Measurements from ENCODE around the gene COL10A1. TPM values are rescaled to one million over a fixed set of nuclear protein-coding genes. Genes with fewer than 3 reads are reported as not detected.

The COL10A1 gene
- total RNA-seq, 3 donors from 2014 or later, result 0.29 TPM; not detected in 2

DNA sequence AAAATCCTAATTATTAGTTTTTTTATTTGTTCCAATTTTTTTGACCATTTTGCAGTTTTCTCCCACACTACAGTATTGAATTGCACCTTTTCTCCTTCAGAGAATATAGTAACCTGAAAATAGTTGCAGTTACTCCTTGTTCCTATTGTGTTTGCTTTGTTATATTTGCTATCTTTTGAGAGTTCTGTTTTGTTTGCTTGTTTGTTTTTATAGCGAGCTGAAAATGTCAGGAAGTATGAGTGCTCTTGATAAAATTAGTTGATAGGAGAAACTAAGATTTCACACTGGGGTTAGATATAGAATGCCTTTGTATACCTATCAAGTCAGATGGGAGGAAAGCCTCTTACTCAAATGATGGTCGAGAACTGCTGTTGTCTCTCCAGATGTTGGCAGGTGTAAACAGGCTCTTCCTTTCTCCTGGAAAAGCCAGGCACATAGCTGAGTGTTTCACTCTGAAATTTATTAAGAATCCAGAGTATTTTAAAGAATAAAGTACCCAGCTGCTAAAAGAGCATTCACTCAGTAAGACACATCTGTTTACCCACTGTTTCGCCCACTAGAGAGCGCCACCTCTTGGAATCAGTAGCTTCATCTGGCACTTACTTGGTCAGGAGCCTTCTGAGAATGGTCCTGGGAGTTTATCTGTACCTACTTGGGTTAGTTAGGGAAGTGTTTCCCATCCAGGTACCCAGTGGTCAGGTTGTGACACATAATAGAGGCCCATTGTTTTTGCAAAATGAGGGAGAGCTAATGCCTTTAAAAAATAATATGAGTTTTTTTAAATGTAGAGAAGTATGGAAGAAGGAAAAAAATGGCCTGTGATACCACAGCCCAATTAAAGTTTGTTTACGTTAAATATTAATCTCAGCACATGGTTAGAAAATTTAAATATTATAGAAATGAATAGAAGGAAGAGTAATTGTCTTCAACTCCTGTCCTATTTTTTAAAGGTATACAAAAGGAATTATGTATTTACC is 14.1 kb downstream of the COL10A1 start:
- TF ChIP-seq CTCF (IDR thresholded peaks at IDR 0.05) (no peak), POLR2A (IDR thresholded peaks at IDR 0.05) (no peak), POLR2AphosphoS5 (IDR thresholded peaks at IDR 0.05) (no peak)
- DNase-seq (ENCODE audit: low spot score in 2 of 2), result no peak
- Histone ChIP-seq H3K9me3 (no peaks in the 10 kb centered on the region), H3K4me3 (no peak overlapping the region), H3K36me3 (no peaks in the 10 kb centered on the region), H3K4me1 (no peaks in the 10 kb centered on the region), H3K27me3 (no peaks in the 10 kb centered on the region), H3K27ac (no peak overlapping the region)
- intact Hi-C loops (cut with DNase I; ENCODE audit: low total_unique reads), result no loop called here

- Histone ChIP-seq H3K36me3 (no peaks in the 10 kb centered on the region), H3K4me1 (no peaks in the 10 kb centered on the region), H3K27me3 (no peaks in the 10 kb centered on the region), H3K4me3 (no peak overlapping the region), H3K9me3 (no peaks in the 10 kb centered on the region), H3K27ac (no peak overlapping the region)
- TF ChIP-seq CTCF (IDR thresholded peaks at IDR 0.05) (no peak), POLR2A (IDR thresholded peaks at IDR 0.05) (no peak), POLR2AphosphoS5 (IDR thresholded peaks at IDR 0.05) (no peak)
- no peak for DNase-seq (ENCODE audit: low spot score in 2 of 2)
- intact Hi-C loops (cut with DNase I; ENCODE audit: low total_unique reads), result no loop called here
Measured at GRCh38 chr6:116108836-116109235, 17.1 kb downstream of the COL10A1 start.

DNA sequence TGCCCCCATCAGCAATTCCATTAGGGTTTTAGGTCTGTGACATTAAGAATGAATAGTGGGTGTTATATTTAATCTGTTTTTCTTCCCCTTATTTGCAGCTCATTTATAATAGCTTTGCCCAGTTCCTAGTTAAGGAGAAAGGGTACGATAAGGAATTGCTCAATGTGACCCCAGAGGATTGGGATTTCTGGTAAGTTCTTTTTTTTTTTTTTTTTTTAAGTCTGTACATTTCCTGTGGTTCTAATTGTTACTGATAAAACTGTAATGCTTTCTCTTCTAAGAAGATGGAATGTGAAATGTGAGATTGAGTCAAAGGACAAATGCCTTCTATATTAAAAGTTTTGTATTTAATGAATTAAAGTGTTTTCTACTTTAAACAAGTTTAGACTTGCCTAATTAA is 19.8 kb downstream of the COL10A1 start:
- intact Hi-C loops (cut with DNase I; ENCODE audit: low total_unique reads), result no loop called here
- no peaks in the 10 kb centered on the region for H3K36me3 ChIP-seq
- no peaks in the 10 kb centered on the region for H3K27me3 ChIP-seq
- peaks cover 0 to 10% of the 10 kb centered on the region in 2 donors for H3K4me1 ChIP-seq
- no peak for DNase-seq (ENCODE audit: low spot score in 2 of 2)
- TF ChIP-seq POLR2A (IDR thresholded peaks at IDR 0.05), result no peak
- no peak for TF ChIP-seq CTCF (IDR thresholded peaks at IDR 0.05)
- no peak for TF ChIP-seq POLR2AphosphoS5 (IDR thresholded peaks at IDR 0.05)
- H3K9me3 ChIP-seq, result no peaks in the 10 kb centered on the region
- peak overlapping the region in 1 of 2 donors; percentile 21 for H3K27ac ChIP-seq
- H3K4me3 ChIP-seq, result no peak overlapping the region

GRCh38 chr6:116105247-116105646 is 20.7 kb downstream of the COL10A1 start:
- H3K27ac ChIP-seq, result no peak overlapping the region
- TF ChIP-seq POLR2A (IDR thresholded peaks at IDR 0.05), result no peak

GRCh38 chr6:116104636-116105035 is 21.3 kb downstream of the COL10A1 start:
- H3K27ac ChIP-seq, result no peak overlapping the region
- intact Hi-C loops (cut with DNase I; ENCODE audit: low total_unique reads), result no loop called here
- no peak for DNase-seq (ENCODE audit: low spot score in 2 of 2)
- H3K4me1 ChIP-seq, result peaks cover 0 to 10% of the 10 kb centered on the region in 2 donors
- H3K9me3 ChIP-seq, result no peaks in the 10 kb centered on the region
- TF ChIP-seq POLR2A (IDR thresholded peaks at IDR 0.05), result no peak
- no peak for TF ChIP-seq POLR2AphosphoS5 (IDR thresholded peaks at IDR 0.05)
- TF ChIP-seq CTCF (IDR thresholded peaks at IDR 0.05), result no peak
- no peaks in the 10 kb centered on the region for H3K27me3 ChIP-seq
- H3K4me3 ChIP-seq, result no peak overlapping the region
- no peaks in the 10 kb centered on the region for H3K36me3 ChIP-seq

More at GRCh38 chr6:116105247-116105646, 20.7 kb downstream of the COL10A1 start:
- peaks cover 0 to 10% of the 10 kb centered on the region in 2 donors for H3K4me1 ChIP-seq
- intact Hi-C loops (cut with DNase I; ENCODE audit: low total_unique reads), result no loop called here
- no peak overlapping the region for H3K4me3 ChIP-seq
- no peaks in the 10 kb centered on the region for H3K36me3 ChIP-seq
- DNase-seq (ENCODE audit: low spot score in 2 of 2), result no peak
- no peaks in the 10 kb centered on the region for H3K27me3 ChIP-seq
- H3K9me3 ChIP-seq, result no peaks in the 10 kb centered on the region

All from breast epithelium (tissue), 4 donors.